ENCODE measurements around the gene KCNMA1. TPM values are rescaled to one million over a fixed set of nuclear protein-coding genes. Genes with fewer than 3 reads are reported as not detected.

Gene KCNMA1
- total RNA-seq, 1 donor from 2014 or later, result 41.3 TPM

DNA sequence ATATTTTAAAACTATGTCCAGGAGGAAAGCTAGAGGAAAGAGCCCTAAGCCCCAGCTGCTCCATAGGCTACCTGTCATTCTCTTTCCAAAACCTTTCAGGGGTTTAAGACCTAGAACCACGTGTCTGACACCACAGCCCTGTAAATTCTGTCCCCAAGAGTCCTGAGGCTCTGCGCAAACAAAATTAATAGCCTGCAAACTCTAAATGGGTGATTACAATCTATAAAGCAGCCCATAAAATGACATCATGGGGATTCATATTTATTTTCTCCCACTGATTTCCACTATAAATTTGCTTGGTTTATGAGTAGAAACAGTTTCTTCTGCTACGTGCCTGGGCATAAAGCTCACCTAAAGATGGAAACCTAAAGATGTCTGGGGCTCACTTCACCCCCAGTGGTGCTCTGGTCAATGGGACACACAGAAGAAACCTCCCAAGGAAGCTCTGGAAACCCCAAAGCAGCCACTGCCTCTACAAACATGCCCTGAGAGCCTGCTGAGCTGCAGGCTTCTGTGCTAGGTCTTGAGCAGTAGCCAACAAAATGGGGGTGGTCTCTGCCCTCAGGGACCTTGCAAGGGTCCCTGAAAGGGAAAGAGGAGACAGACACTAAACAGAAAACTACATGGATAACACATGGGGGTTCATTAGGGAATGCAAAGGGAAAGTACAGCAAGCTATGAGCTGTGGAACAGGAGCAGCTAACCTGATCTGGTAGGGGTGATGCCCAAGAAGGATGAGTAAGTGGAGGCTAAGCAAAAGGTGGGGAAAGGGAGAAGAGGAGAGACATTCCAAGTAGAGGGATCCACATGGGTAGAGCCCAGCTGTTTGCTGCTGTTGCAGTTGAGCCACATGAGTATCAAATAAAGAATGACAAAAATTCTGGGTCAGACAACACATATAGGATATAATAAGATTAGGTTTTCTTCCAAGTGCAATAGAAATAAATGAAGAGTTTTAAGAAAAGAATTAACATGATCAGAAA, 331.7 kb downstream of the KCNMA1 start:
- H3K36me3 ChIP-seq, result no peaks in the 10 kb centered on the region
- no peak for ATAC-seq
- TF ChIP-seq, protein P1, sequence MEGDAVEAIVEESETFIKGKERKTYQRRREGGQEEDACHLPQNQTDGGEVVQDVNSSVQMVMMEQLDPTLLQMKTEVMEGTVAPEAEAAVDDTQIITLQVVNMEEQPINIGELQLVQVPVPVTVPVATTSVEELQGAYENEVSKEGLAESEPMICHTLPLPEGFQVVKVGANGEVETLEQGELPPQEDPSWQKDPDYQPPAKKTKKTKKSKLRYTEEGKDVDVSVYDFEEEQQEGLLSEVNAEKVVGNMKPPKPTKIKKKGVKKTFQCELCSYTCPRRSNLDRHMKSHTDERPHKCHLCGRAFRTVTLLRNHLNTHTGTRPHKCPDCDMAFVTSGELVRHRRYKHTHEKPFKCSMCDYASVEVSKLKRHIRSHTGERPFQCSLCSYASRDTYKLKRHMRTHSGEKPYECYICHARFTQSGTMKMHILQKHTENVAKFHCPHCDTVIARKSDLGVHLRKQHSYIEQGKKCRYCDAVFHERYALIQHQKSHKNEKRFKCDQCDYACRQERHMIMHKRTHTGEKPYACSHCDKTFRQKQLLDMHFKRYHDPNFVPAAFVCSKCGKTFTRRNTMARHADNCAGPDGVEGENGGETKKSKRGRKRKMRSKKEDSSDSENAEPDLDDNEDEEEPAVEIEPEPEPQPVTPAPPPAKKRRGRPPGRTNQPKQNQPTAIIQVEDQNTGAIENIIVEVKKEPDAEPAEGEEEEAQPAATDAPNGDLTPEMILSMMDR (IDR thresholded peaks at IDR 0.05), result no peak

DNA sequence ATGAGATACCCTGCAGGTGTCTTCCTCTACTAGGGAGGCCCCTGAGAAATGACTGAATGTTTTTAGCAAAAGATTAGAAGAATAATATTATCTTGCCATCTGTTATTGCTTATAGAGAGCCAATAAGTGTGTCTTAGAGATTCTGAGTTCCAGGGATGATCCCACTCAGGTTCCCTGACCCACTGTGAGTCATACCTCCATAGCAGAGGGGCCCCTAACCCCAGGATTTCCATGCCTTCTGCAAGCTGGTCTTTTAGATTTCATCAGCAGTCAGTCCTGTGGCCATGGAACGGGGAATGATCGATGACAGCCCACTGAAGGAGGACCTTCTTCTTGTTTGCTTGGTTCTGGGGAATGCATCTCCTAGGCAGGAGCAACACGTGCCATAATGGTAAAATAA, 333.4 kb downstream of the KCNMA1 start:
- H3K27me3 ChIP-seq (ENCODE audit: low read depth), result no peaks in the 10 kb centered on the region
- DNase-seq (no peak), ATAC-seq (no peak)
- no peaks in the 10 kb centered on the region for H3K9me3 ChIP-seq
- no peaks in the 10 kb centered on the region for H3K4me1 ChIP-seq
- no peak overlapping the region for H3K27ac ChIP-seq
- TF ChIP-seq, protein P1 (IDR thresholded peaks at IDR 0.05), result no peak
- intact Hi-C loops (cut with DNase I), result no loop called here
- no peaks in the 10 kb centered on the region for H3K36me3 ChIP-seq
- no peak overlapping the region for H3K4me3 ChIP-seq

More for the DNA sequence above, 331.7 kb downstream of the KCNMA1 start:
- Histone ChIP-seq H3K9me3 (no peaks in the 10 kb centered on the region), H3K4me1 (no peaks in the 10 kb centered on the region), H3K4me3 (no peak overlapping the region), H3K27ac (no peak overlapping the region), H3K27me3 (ENCODE audit: low read depth) (no peaks in the 10 kb centered on the region)
- no peak for DNase-seq
- intact Hi-C loops (cut with DNase I), result no loop called here

DNA sequence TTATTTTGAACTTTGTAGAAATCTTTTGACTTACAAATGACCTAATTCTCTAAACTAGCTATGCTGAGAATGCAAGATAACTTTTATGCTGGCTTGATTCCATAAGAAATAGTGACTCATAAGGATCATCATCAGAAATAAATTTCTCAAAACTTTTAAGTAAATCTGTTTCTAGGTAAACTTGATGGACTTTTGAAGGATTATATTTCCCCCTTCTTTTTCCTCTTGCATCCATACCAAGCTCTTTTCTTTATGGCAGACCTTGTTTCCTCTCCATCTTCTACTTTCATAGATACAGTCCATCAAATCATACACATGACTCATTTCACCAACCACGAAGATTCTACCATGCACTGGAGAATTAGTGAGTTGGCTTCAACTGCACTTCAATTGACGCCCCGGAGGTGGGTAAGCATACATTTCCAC, 336.3 kb downstream of the KCNMA1 start:
- no peak for DNase-seq
- ATAC-seq, result no peak
- no peak overlapping the region for H3K27ac ChIP-seq

DNA sequence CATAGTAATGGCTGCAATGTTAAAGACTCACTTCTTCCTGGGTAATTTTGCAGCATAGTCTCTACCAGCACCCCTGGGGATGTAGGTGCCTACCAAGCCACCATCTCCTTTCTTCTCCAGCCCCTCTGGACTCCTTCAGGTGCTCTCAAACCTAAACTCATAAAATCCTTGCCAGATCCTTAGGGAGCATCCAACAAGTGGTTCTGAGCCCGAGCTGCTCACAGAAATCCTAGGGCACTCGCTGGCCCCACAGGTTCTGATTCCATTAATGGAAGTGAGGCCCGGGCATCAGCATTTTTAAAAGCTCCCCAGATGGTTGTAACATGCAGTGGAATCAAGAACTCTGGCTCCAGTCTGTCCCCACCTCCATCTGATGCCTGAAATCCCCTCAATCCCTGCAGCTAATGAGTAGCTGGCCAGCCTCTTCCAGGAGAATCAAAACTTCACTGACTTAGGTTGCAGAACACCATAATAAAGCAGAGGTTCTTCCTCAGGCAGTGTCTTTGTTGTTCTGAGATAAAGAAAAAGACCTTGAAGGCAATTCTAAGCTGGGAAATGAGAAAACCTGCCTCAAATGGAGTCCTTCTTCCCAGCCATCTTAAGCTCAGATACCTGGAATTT, 336.8 kb downstream of the KCNMA1 start:
- no peaks in the 10 kb centered on the region for H3K4me1 ChIP-seq
- intact Hi-C loops (cut with DNase I), result no loop called here
- H3K4me3 ChIP-seq, result no peak overlapping the region
- DNase-seq, result no peak
- H3K27me3 ChIP-seq (ENCODE audit: low read depth), result no peaks in the 10 kb centered on the region
- TF ChIP-seq, protein P1 (IDR thresholded peaks at IDR 0.05), result no peak
- H3K27ac ChIP-seq, result no peak overlapping the region
- H3K36me3 ChIP-seq, result no peaks in the 10 kb centered on the region
- H3K9me3 ChIP-seq, result no peaks in the 10 kb centered on the region
- no peak for ATAC-seq

More for the DNA sequence above, 336.3 kb downstream of the KCNMA1 start:
- no peaks in the 10 kb centered on the region for H3K4me1 ChIP-seq
- H3K4me3 ChIP-seq, result no peak overlapping the region
- H3K36me3 ChIP-seq, result no peaks in the 10 kb centered on the region
- no peaks in the 10 kb centered on the region for H3K9me3 ChIP-seq
- H3K27me3 ChIP-seq (ENCODE audit: low read depth), result no peaks in the 10 kb centered on the region
- TF ChIP-seq, protein P1 (IDR thresholded peaks at IDR 0.05), result no peak
- intact Hi-C loops (cut with DNase I), result no loop called here

DNA sequence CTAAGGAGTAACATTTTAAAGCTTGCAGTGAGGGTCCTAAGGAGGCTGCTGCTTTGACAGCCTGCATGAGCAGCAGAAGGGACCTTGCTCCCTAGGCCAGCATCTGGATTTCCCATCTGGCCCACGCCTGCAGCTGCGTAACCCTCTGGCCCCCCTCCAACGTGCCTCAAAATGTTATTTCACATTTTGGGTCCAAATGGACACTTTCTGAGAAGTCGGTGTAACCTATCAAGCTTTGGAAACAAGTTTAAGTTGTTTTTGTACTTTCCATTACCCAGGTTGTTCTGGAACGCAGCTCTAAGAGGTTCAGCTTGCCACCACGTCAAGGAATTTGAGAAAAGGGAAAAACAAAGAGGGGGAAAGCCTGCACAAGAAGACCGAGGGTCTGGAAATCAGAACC, 338.3 kb downstream of the KCNMA1 start:
- no peaks in the 10 kb centered on the region for H3K36me3 ChIP-seq
- DNase-seq, result no peak
- H3K27me3 ChIP-seq (ENCODE audit: low read depth), result no peaks in the 10 kb centered on the region
- no peak overlapping the region for H3K4me3 ChIP-seq
- intact Hi-C loops (cut with DNase I), result no loop called here
- H3K27ac ChIP-seq, result no peak overlapping the region
- TF ChIP-seq, protein P1 (IDR thresholded peaks at IDR 0.05), result no peak
- H3K4me1 ChIP-seq, result no peaks in the 10 kb centered on the region
- no peaks in the 10 kb centered on the region for H3K9me3 ChIP-seq
- ATAC-seq, result no peak
